Kidney (tissue), 14 donors: ENCODE measurements around the gene DNM2. TPM values are rescaled to one million over a fixed set of nuclear protein-coding genes. Genes with fewer than 3 reads are reported as not detected.

ENCODE experiments used
- DNase-seq, 5 donors: peaks; one replicate each; pipeline ENCODE4 v3.0.0-alpha.2; 2013 to 2020
- FAIRE-seq: peaks from 2 replicates; lab custom pipeline; 2012; peaks lifted over from hg19 to GRCh38; lab: Jason Lieb, UNC
- H3K27ac ChIP-seq, 2 donors: one replicate each; pipeline ENCODE4 v1.7.0; 2013; ENCODE audit warnings: low read depth in 2 of 2, low read length in 2 of 2, inconsistent platforms in 1 of 2
- H3K27me3 ChIP-seq: one replicate; pipeline ENCODE4 v1.7.1; 2013; ENCODE audit warnings: low read length, inconsistent platforms; ENCODE audit not compliant: control insufficient read depth, insufficient read depth
- H3K36me3 ChIP-seq, 3 donors: one replicate each; pipeline versions ENCODE4 v1.7.0 to v1.7.1; 2013; ENCODE audit warnings: low read length in 3 of 3, control low read depth in 1 of 3, inconsistent platforms in 1 of 3; ENCODE audit not compliant: insufficient read depth in 3 of 3, control insufficient read depth in 2 of 3
- H3K4me1 ChIP-seq, 3 donors: one replicate each; pipeline versions ENCODE4 v1.7.0 to v1.7.1; 2013; ENCODE audit warnings: low read length in 3 of 3, inconsistent platforms in 1 of 3, low read depth in 1 of 3; ENCODE audit not compliant: control insufficient read depth in 2 of 3, insufficient read depth in 2 of 3
- H3K4me3 ChIP-seq, 3 donors: one replicate each; pipeline versions ENCODE4 v1.7.0 to v1.8.1; 2013; ENCODE audit warnings: low read length in 3 of 3, control low read depth in 1 of 3, inconsistent platforms in 1 of 3
- H3K9ac ChIP-seq, 3 donors: one replicate each; pipeline versions ENCODE4 v1.7.0 to v1.7.1; 2013; ENCODE audit warnings: low read length in 3 of 3, control low read depth in 1 of 3, inconsistent platforms in 1 of 3
- H3K9me3 ChIP-seq, 3 donors: one replicate each; pipeline versions ENCODE4 v1.7.0 to v1.7.1; 2013; ENCODE audit warnings: low read length in 3 of 3, control low read depth in 1 of 3, inconsistent platforms in 1 of 3; ENCODE audit not compliant: control insufficient read depth in 2 of 3, insufficient read depth in 1 of 3
- intact Hi-C: fragments of 100-400 bp; cut with DNase I; formaldehyde crosslinking; loops from one replicate; pipeline ENCODE4 v1.11.1; 2022
- polyA plus RNA-seq: library from polyadenylated mRNA; stranded (reverse); fragments of 350-450 nt; fragmentation: Illumina TruSeq; extraction: RNeasy Lipid Tissue Mini Kit (QIAGEN cat#74804); gene quantifications from one replicate; pipeline ENCODE4 v1.2.3, GENCODE V29; 2014; ENCODE audit warnings: low read depth, low replicate concordance; ENCODE audit not compliant: insufficient read depth
- total RNA-seq: library from RNA; stranded (reverse); fragmentation: NEBNext Ultra II Directional; extraction: Animal tissue kit (Norgen Biotek cat#: 25700); gene quantifications from one replicate; pipeline ENCODE4 v1.2.1, GENCODE V29; 2021
- TF ChIP-seq, protein P1 (sequence below): IDR thresholded peaks from 3 replicates; pipeline ENCODE4 v1.5.1; 2012; ENCODE audit warnings: mild to moderate bottlenecking, moderate library complexity, borderline replicate concordance; ENCODE audit not compliant: insufficient read depth; ENCODE audit errors: extremely low read depth
- donor health status: control.
- donor health status: control.
- donor health status: control.
- donor health status: control.
- donor health status: control.
- donor health status: DM: yes; HTN: yes; CAD: no.
- donor health status: Normal renal cell carcinoma (clear cell type).

DNM2 gene
- total and polyA plus RNA-seq, 2 donors from 2014 or later = 79.0 to 226 TPM

DNA sequence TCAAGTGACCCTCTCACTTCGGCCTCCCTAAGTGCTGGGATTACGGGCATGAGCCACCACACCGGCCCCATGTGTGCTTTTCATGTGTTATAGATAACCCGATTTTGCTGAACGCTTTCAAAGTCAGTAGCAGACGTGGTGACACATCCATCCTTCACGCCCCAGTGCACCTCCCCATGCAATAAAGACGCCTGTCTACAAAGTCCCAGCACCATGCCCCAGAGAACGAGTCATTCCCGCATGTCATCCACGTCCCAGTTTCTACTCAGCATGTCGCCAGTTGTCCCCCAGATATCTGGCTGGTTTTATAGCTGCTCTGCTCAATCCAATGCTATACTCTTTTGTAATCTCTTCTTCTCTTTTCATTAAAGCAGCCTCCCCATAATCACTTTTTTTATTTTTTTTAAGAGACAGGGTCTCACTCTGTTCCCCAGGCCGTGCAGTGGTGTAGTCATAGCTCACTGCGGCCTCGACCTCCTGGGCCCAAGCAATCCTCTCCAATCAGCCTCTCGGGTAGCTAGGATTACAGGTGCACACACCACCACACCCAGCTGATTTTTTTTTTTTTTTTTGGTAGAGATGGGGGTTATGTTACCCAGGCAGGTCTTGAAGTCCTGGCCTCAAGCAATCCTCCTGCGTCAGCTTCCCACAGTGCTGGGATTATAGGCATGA, 42.5 kb downstream of the DNM2 start:
- intact Hi-C loops = no loop called here
- FAIRE-seq (no peak), DNase-seq (peak; percentile 43 to 82 (median 63))
- H3K4me3 ChIP-seq = no peak overlapping the region
- H3K36me3 ChIP-seq = peaks cover 0 to 8% (median 4%) of the 10 kb centered on the region in 3 donors
- H3K4me1 ChIP-seq = peaks cover 5 to 67% (median 60%) of the 10 kb centered on the region in 3 donors
- no peaks in the 10 kb centered on the region for H3K9me3 ChIP-seq
- TF ChIP-seq, protein P1, sequence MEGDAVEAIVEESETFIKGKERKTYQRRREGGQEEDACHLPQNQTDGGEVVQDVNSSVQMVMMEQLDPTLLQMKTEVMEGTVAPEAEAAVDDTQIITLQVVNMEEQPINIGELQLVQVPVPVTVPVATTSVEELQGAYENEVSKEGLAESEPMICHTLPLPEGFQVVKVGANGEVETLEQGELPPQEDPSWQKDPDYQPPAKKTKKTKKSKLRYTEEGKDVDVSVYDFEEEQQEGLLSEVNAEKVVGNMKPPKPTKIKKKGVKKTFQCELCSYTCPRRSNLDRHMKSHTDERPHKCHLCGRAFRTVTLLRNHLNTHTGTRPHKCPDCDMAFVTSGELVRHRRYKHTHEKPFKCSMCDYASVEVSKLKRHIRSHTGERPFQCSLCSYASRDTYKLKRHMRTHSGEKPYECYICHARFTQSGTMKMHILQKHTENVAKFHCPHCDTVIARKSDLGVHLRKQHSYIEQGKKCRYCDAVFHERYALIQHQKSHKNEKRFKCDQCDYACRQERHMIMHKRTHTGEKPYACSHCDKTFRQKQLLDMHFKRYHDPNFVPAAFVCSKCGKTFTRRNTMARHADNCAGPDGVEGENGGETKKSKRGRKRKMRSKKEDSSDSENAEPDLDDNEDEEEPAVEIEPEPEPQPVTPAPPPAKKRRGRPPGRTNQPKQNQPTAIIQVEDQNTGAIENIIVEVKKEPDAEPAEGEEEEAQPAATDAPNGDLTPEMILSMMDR = no peak
- H3K9ac ChIP-seq = no peak overlapping the region
- H3K27me3 ChIP-seq = no peaks in the 10 kb centered on the region
- H3K27ac ChIP-seq = peak overlapping the region; percentile 16 to 51

DNA sequence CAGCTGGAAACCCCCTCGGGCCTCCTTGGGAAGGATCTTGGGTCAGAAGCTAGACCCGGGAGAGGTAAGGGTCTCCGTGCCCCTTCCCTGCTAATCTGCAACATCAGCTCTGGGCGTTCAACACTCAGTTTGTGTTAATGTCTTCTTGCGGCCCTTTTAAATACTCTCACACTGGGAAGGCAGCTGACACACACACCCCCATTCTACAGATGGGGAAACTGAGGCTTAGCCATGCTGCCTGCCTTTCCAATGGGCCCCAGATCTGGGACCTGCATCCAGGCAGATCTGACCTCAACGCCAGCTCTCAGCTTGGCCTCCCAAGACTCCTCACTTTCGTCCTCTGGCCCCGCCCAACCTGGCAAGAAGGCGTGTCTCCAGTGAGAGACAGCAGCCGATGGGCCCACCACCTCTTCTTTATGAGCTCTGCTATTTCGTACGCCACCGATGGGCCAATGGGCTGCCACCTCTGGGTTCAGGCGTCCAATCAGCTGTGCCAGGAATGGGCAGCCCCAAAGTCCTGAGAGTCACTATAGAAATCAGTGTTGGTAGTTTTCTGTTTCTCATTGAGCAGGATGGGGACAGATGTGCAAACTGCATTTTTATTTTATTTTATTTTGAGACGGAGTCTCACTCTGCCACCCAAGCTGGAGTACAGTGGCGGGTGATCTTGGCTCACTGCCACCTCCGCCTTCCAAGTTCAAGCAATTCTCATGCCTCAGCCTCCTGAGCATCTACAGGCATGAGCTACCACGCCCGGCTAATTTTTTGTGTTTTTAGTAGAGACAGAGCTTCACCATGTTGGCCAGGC, 43.8 kb downstream of the DNM2 start:
- no peak for FAIRE-seq
- TF ChIP-seq, protein P1 = no peak
- intact Hi-C loops = no loop called here
- H3K36me3 ChIP-seq = peaks cover 0 to 8% (median 4%) of the 10 kb centered on the region in 3 donors
- H3K9ac ChIP-seq = peak overlapping the region in 1 of 3 donors; percentile 51
- H3K9me3 ChIP-seq = no peaks in the 10 kb centered on the region
- H3K27ac ChIP-seq = peak overlapping the region; percentile 38 to 97
- H3K27me3 ChIP-seq = no peaks in the 10 kb centered on the region
- H3K4me1 ChIP-seq = peaks cover 5 to 73% (median 66%) of the 10 kb centered on the region in 3 donors
- peak in 2 of 5 donors; percentile 51 to 68 for DNase-seq
- no peak overlapping the region for H3K4me3 ChIP-seq

DNA sequence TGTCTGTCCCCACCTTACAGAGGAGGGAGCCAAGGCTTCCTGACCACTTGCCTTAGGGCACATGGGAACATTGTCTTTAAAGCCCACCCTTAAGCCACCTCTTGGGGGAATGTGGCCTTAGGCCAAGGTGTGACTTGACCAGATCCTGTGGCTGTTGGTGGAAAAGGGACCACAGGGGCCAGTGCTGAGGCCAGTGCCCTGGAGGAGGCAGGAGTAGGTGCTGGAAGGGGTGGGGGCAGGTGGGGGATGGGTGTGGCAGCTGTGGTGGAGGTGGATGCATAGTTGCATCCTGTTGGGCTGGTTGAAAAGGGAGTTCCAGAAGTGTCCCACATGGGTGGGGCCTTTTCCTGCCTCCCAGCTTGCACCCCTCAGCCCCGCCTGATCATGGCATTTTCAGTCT, 44.8 kb downstream of the DNM2 start:
- no peaks in the 10 kb centered on the region for H3K9me3 ChIP-seq
- TF ChIP-seq, protein P1 = no peak
- H3K4me1 ChIP-seq = peaks cover 5 to 74% (median 71%) of the 10 kb centered on the region in 3 donors
- H3K27me3 ChIP-seq = no peaks in the 10 kb centered on the region
- FAIRE-seq = no peak
- DNase-seq = peak in 2 of 5 donors; percentile 59 to 93
- intact Hi-C loops = no loop called here
- H3K27ac ChIP-seq = peak overlapping the region; percentile 71 to 97
- no peak overlapping the region for H3K4me3 ChIP-seq
- peaks cover 0 to 8% (median 4%) of the 10 kb centered on the region in 3 donors for H3K36me3 ChIP-seq
- peak overlapping the region in 2 of 3 donors; percentile 38 to 68 for H3K9ac ChIP-seq
